LoVo (cell line): ENCODE measurements around the gene GABRA4.

Experiments used
- DNase-seq: peaks from one replicate; pipeline ENCODE4 v3.0.0-alpha.2; 2016; ENCODE audit warnings: low spot score

Gene GABRA4

DNA sequence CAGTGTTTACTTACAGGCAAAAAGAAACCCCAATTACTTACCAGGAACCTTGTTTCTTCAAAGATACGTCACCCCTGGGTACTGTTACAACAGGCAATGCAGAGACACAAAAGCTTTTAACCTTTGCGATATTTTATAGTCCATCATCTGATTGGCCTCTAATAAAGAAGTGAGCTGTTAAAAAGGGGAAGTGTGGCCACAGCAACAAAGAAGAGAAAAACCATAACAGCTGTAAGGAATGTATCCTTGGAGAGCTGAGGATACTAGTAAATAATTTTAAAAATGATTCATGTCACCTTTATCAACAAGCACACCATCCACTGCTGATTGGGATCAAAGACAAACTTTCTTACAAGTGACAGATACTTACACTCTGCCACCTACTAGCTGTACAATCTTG is 14.1 kb downstream of the GABRA4 start:
- DNase-seq = no peak

DNA sequence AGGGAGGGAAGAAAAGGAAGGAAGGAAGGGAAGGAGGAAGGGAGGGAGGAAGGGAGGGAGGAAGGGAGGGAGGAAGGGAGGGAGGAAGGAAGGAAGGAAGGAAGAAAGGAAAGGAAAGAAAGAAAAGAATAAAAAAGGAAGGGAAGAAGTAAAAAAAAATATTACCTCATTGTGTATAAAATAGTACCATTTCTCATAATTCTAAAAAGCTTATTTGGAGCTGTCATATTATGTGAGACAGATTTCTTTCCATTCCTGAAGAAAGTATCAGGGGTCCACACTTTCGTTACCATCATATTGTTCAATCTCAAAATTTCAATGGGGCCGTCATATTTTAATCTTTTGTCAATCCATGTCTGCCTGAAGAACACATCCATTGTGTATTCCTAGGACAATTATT is 16.1 kb downstream of the GABRA4 start:
- DNase-seq = no peak

DNA sequence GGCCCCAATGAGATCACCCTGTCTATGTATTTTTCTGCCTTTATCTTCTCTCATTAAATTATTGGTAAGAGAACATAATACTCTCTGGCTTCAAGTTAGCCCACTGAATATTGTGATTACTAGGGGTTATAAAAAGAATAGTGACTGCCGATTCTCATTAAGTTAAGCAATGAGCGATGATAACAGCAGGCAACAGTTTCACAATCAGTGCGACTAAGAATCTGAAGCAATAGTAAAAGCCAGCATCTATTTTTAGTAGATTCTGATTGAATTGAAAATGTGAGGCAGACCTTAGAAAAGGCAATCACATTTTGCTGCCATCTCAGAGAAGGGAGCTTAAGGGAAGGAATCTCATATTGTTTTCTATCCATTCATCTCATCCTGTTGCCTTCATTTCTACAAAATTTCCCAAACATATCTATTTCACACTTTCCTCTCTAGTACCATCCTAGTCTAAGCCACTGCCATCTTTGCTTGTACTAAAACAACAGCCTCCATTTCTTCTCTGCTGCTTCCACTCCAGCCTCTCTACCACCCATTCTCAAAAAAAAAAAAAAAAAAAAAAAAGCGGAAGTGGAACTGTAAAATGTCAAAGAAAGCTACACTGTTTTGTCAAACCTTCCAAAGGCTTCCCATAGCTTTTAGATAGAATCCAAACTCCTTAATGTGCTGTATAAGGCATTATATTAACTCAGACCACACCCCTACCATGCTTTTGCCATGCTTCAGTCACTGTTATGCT is 17.4 kb downstream of the GABRA4 start:
- no peak for DNase-seq

DNA sequence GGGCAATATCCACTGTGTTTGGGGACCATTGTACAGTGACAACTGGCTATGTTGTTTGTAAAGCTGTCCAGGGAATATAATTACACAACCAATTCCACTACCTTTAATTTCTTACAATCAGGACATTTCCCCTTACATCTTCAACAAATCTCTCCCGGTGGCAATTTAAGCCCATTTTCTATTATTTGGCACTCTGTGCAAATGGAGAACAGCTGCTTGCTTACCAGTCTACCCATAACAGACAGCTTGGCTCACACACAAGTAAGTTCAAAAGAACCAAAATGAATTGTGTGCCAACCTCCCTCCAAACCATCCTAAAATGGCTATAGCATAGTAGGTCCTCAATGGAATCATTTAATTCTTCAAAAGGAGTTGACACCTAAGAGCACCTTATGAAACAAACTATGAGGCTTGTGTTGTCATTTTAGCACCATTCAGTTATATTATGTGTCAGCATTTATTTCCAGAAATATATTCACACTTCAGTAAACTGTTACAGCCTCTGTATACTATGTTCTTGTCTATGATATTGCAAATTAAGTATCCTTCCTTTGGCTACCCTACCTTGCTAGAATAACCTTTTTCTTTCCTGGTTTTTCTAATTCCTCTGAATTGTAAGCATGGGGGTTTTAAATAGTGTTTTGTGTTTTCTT is 18.4 kb downstream of the GABRA4 start:
- no peak for DNase-seq

DNA sequence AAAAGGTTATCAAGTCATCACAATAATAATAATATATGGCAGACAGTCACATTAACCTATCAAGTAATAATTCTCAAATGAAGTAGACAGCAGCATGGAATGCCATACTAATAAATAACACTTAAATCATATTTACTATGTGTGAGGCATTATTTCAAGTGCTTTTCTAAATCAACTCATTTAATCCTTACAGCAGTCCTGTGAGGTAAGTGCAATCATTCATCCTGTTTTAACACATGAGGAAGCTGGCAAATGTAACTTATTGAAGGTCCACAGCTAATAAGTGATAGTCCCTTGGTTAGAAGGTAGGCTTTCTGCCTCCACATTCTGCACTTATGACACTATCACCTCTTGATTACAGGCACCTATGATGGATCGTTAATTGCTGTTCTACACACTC is 24.5 kb downstream of the GABRA4 start:
- DNase-seq = no peak

DNA sequence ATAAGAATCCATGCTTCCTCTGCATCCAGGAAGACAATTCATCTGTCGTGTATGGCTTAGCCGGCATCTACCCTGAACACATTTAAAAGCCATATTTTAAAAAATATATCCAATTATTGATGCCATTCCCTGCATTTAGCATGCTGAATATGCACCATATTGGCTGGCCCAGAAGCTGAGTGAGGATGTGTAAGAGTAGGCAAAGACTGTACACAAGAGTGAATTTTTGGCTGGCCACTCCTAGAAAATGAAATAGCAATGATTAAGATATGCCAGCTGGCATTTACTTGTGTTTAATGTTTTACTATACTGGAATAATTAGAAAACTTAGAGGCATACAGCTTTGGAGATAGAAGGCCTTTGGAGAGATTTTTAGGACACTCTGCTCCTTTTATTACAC is 25.8 kb downstream of the GABRA4 start:
- no peak for DNase-seq

DNA sequence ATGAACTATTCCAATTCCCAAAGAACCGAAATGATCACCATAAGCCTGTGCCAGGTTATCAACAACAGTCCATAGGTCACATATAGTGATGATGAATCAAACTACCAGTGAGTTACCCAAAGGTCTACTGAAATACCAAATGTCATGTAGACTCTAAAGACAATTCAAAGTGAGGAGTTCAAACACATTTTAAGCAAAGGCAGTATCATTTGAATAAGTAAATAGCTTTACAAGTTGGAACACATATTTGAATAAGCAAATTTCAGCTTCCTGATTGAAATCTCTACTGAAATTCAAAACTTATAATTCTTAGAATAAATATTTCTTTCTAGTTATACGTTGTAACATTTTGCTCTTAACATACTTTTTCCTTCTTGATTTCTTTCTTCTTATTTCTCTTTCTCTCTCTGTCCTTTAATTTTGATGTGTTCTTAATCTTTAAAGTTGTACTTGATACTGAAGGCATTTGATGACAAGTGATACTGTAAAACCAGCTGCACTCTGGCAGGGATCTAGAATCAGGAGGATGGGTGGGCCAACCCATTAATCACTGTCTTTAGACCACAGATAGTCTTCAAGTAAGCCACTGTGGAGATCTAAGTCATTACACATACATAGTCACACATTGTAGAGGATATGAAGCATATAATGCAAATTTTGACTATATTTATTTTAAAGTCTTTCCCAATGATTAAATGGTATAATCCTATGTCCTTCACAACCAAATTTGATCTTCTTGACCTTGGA is 34.5 kb downstream of the GABRA4 start:
- DNase-seq = no peak

DNA sequence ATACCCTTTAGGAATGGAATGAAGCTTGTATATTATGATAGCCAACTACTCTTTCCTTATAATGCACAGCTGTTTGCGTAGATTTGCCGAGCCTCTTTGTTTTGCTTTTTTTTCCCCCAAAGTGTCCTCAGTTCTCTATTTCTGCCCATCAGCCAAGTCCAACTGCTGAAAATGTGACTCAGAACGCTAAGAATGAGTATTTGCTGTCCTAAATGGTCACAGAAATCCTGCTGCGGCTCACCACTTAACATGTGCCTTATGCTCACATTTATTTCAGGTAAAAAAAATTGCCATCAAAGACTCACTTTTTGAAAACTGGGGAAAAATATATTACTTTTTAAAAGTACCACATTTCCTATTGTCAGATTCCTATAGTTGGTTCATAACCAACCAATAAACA is 36.9 kb downstream of the GABRA4 start:
- no peak for DNase-seq

DNA sequence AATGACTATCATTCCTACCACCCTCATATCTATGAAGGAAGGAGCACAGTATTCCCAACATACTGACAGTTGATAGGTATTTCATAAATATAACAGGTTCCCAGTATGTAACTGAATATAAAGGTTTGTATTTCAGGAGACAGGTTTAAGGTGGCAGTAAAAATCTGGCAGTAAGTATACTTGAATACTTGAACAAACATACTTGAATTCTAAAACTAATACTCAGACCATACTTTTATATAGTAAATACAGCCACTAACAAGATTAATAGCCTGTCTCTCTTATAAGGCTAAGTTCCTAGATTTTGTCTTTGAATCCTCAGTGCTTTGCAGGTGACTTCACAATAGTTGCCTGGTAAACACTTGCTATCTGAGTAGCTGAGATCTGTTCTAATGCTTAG is 37.8 kb downstream of the GABRA4 start:
- DNase-seq = no peak

DNA sequence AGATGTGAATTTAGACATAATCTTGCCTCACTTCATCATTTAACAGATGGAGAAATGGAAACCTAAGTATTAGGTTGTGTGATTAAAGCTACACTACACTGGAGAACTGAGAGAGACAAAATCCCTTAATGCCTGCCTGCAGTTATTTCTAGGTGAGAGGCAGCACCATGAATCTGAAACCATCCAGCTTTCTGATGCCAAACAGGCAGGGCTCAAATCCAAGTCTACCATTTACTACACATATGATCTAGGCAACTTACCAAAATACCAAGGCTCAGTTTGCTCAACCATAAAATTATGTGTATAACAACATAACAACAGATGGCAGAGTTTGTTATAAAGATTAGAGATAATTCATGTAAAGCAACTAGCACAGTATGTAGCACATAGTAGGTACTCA is 38.7 kb downstream of the GABRA4 start:
- no peak for DNase-seq

DNA sequence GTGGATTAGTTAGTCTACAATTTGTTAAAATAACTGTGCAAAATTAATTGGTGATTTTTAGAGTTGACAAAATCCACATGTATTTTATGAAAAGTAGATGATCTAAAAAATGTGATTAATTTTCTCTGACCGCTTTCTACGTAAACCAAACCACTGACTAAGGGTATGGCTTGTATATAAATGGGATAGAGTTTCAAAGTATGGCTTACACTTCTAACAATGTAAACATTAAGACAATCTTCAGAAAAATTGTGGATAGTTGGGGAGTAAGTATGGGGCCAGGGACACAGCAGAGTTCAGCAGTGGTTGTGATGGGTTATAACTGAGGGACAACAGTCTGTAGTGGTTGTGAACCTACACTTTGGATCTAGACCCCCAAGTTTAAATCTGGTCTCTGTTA is 39.8 kb downstream of the GABRA4 start:
- no peak for DNase-seq

DNA sequence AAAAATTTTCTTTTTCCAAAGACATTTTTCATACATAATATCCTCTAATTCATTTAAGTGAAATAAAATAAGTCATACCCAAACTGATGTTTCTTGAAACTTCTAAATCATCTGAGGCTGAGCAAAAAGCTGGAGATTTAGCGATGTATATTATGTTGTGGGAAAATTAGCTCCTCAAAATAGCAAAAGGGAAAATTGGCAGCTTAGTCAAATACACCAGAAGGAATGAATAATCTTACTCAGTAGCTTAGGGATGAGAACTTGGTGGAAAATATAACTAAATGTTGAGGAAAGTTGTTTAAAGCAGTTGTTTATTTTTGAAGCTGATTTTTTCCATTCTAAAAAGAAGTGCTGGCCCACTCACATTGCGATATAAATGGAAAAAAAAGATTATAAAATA is 40.9 kb downstream of the GABRA4 start:
- DNase-seq = no peak

DNA sequence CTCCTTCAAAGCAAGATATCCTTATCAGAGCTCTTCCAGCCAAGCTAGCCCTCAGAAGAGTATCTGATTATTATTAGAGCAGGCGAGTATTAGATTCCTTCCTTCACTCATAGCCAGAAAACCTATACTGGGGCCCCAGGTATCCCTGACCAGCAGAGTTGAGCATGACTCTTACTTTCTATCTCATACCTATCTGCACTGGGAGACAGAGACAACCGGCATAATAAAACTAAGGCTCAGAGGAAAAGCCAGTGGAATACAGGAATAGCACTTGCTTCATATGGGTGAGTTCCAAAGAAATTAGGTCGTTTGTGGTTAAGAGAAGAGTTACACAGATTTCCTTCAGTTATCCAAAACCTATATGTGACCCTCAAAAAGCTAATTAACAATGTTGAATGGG is 42.6 kb downstream of the GABRA4 start:
- no peak for DNase-seq

DNA sequence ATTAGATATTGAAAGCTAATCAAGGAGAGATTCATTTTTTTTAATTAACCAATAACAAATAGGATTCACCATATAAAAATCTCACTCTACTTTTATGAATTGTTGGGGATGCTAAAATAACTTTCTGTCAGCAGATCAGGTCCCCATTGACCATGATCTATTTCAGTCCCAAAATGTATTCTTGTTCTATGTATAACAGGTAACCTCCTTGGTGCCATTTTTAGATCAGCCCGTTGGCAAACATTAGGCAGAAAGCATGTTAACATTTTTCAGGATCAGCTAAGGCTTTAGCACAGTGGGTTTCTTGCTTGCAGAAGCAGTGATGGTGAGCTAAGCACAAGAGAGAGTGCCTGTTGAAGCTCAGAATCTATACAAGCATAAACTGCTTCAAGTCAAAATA is 43.6 kb downstream of the GABRA4 start:
- no peak for DNase-seq

DNA sequence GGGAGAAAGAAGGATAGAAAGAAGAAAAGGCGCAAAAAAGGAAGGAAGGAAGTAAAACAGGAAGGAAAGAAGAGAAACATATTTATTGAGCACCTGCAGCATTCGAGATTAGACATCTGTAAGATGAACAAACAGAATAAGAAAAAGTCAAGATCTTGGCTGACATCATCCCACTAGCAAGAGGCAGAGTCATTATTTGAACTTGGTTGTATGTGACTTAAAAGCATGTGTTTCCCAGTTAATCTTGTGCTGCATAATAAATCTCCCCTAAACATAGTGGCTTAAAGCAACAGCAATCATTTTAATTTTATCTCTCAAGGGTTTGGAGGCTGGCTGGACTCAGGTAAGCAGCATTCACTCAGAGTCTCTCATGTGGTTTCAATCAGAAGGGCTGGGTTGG is 45.8 kb downstream of the GABRA4 start:
- no peak for DNase-seq

DNA sequence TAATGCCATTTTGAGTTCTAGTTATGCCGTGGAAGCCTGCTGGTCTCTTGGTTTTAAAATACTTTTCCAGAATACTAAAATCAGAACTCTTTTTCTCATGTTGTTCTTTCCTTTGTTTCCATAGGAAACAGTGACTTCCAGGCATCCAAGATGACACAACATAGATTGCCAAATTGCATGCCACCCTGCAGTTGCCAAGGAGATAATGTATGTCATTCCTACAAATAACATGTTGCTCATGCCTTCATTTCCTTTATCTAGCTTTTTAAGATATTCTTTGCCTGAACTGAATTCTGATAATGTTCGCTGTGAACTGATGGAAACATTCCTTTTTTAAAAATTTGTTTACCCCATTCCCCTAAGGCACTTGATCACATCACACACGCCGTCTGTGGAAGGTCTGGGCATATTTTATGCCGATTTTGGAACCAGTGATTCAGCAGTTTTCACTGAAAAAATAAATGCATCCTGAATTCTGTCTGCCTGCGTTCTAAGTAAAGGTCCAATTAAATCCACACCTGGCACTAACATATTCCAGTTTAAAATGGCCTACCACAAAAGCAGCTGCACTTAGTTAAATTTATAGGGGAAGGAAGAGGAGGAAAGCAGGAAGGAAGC is 46.4 kb downstream of the GABRA4 start:
- no peak for DNase-seq

DNA sequence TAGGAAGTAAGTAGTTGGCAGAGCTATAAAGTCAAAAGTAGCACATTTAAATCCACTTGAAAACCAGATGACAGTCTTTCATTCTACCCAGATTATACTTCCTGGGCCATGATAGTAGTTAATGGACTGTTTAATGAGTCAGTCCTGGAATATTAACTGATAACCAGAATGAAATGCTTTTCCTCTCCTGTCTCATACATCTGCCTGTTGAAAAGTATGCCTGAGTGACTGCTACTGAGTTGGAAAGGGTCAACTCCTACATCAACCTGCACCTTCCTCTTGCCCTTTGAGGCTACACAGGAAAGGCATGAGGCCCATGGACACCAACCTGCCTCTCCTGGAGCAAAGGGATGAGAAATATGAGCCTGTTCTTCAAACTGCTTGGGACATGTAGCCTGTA is 48.3 kb downstream of the GABRA4 start:
- no peak for DNase-seq

DNA sequence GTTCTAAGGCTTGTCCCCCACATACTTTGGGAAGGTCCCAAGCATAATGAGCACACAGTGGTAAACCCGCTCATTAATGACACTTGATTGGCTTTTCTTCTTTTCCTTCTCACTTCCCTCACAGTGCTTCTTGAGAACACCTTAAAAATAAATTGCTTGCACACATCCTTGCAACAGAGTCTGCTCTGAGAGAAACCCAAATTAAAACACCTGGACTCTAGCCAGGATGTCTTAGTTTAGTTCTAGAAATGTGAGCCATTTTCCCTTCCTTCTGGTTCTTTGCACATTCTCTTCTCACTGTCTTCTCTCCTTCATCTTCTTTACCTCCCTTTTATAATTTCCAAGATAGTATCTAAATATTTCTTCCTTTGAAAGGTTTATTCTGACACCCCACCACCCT is 49.0 kb downstream of the GABRA4 start:
- no peak for DNase-seq

DNA sequence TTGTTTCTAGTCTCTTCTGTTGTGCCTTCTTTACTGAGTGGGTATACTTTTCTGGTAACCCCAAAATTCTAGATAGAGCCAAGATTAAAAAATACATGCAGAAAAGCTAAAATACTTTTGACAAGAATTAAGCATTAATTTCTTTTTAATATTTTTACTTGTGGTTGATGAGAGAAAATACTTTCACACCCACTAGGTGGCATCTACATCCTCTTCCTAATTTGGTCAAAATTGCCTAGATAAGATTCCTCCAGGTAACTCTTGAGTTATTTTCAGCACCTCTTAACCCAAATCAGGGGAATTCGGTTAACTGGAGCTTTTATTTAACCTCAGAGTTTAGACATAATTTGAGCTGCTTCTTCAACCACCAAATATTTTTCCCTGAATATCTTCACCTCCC is 55.9 kb downstream of the GABRA4 start:
- no peak for DNase-seq

DNA sequence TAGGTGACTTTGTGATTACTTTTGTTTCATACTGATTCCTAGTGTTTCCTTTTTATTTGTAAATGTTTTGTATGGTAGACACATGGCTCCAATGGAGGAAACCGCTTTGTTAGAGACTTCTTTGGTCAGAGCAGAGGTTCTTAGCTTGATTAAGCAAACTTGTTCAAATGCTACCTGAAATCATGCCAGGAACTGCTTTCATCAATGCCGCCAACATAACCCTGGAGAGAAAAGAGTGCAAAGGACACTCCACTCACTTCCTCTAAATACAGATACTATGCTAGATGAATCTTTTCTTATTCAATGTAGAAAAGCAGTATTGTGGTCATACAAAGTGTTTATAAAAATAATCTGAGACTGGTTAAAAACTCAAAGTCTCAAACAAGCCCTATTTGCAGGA is 58.7 kb downstream of the GABRA4 start:
- DNase-seq = no peak

DNA sequence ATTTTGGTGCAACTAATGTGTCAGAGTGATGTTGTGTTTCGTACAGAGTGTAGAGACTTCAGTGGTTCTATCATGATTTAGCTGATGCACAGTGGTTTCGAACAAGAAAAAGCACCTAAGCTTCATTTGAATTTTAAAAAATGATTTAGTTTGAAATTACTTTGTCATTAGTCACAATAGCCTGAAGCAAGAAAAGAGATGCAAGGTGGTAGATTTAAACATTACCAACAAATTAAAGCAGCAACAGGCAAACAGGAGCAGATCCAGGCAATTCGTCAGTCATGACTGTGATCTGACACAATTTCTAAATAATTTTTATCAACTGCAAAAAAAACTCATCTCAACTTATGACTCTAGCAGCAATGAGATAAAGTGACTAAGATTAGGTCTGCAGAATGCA is 59.7 kb downstream of the GABRA4 start:
- no peak for DNase-seq

DNA sequence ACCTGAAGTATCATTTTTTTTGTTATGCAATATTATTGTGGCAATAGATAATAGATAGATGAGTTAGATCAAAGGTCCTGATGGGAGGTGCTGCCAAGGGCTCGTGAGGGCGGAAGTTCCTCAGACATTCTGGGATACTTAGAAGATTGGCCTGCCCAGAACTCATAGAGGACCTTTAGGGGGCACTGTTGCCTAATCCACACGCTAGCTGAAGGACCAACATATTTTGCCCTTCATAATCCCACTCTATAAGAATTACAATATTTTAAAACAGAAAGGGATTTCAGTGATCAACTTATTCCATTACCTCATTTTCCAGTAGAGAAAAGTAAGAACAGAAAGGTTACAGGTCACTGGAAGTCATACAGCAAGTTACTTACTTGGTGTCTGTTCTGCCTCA is 61.4 kb downstream of the GABRA4 start:
- DNase-seq = peak; percentile 8

DNA sequence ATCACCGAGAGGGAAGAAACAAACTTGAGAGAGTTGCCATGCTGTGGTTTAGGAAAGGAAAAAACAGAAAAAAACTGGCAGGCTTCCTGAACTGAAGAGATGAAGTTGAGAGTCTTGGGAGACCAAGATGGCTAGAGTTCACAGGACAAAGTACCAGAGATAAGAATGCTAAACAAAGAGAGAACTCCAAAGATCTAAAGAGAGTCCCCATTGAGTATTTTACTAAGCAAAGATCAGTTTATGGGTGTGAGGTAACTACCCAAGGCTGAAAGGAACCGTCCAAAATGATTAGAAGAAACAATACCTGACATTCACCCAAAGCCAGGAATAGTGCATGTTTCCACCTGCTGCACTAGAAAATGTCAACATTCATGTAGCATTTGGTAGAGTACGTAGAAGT is 62.5 kb downstream of the GABRA4 start:
- no peak for DNase-seq
